Liver (tissue), 9 donors: ENCODE results near the gene CDIPT. TPM values are rescaled to one million over a fixed set of nuclear protein-coding genes. Genes with fewer than 3 reads are reported as not detected.

Source experiments
- DNase-seq: peaks from one replicate; pipeline ENCODE4 v3.0.0-alpha.2; 2017; ENCODE audit warnings: low spot score
- H3K27ac ChIP-seq, 2 donors: one replicate each; pipeline ENCODE4 v1.7.0; 2013; ENCODE audit warnings: inconsistent platforms in 2 of 2, low read length in 2 of 2, control low read depth in 1 of 2, low read depth in 1 of 2, mild to moderate bottlenecking in 1 of 2
- H3K27me3 ChIP-seq, 4 donors: one replicate each; pipeline versions ENCODE4 v1.6.1 to v1.7.0; 2013; ENCODE audit warnings: low read length in 3 of 4, inconsistent platforms in 1 of 4, mild to moderate bottlenecking in 1 of 4, moderate library complexity in 1 of 4; ENCODE audit not compliant: control insufficient read depth in 4 of 4, insufficient read depth in 4 of 4
- H3K36me3 ChIP-seq, 4 donors: one replicate each; pipeline versions ENCODE4 v1.6.1 to v1.7.0; 2013; ENCODE audit warnings: low read length in 3 of 4, mild to moderate bottlenecking in 3 of 4, low read depth in 1 of 4, moderate library complexity in 1 of 4; ENCODE audit not compliant: control insufficient read depth in 4 of 4, insufficient read depth in 3 of 4
- H3K4me1 ChIP-seq, 4 donors: one replicate each; pipeline versions ENCODE4 v1.6.1 to v1.7.0; 2013; ENCODE audit warnings: low read length in 3 of 4, mild to moderate bottlenecking in 3 of 4, moderate library complexity in 1 of 4; ENCODE audit not compliant: control insufficient read depth in 4 of 4, insufficient read depth in 4 of 4
- H3K4me3 ChIP-seq, 3 donors: one replicate each; pipeline versions ENCODE4 v1.6.1 to v1.7.0; 2013; ENCODE audit warnings: low read length in 3 of 3, control low read depth in 1 of 3, low read depth in 1 of 3, mild to moderate bottlenecking in 1 of 3
- H3K9ac ChIP-seq, 2 donors: one replicate each; pipeline ENCODE4 v1.7.0; 2013; ENCODE audit warnings: low read length in 2 of 2, mild to moderate bottlenecking in 2 of 2, moderate library complexity in 2 of 2, control low read depth in 1 of 2, low read depth in 1 of 2
- H3K9me3 ChIP-seq, 4 donors: one replicate each; pipeline versions ENCODE4 v1.6.1 to v1.7.0; 2013; ENCODE audit warnings: low read length in 3 of 4; ENCODE audit not compliant: control insufficient read depth in 4 of 4
- FOXA1 ChIP-seq: IDR thresholded peaks from 2 replicates; pipeline ENCODE4 v1.6.1; 2016; ENCODE audit warnings: antibody characterized with exemption
- FOXA2 ChIP-seq: IDR thresholded peaks from 2 replicates; pipeline ENCODE4 v1.6.1; 2016; ENCODE audit warnings: antibody characterized with exemption
- GABPA ChIP-seq, 2 donors: IDR thresholded peaks in 1 of 2; conservative IDR thresholded peaks in 1 of 2; 2 replicates each; pipeline ENCODE4 v1.6.1; 2016; ENCODE audit warnings: antibody characterized with exemption in 2 of 2, mild to moderate bottlenecking in 1 of 2, moderate library complexity in 1 of 2
- HNF4A ChIP-seq, 2 donors: conservative IDR thresholded peaks; 2 replicates each; pipeline ENCODE4 v1.6.1; 2016; ENCODE audit warnings: antibody characterized with exemption in 2 of 2, mild to moderate bottlenecking in 2 of 2
- HNF4G ChIP-seq: IDR thresholded peaks from 2 replicates; pipeline ENCODE4 v1.6.1; 2016; ENCODE audit warnings: antibody characterized with exemption
- JUND ChIP-seq, 2 donors: IDR thresholded peaks; 2 replicates each; pipeline ENCODE4 v1.6.1; 2016; ENCODE audit warnings: antibody characterized with exemption in 2 of 2
- MAX ChIP-seq: IDR thresholded peaks from 2 replicates; pipeline ENCODE4 v1.6.1; 2016; ENCODE audit warnings: antibody characterized with exemption
- NR2F2 ChIP-seq: IDR thresholded peaks from 2 replicates; pipeline ENCODE4 v1.6.1; 2016; ENCODE audit warnings: antibody characterized with exemption
- RAD21 ChIP-seq, 2 donors: IDR thresholded peaks; 2 replicates each; pipeline ENCODE4 v1.6.1; 2016; ENCODE audit warnings: antibody characterized with exemption in 2 of 2, mild to moderate bottlenecking in 2 of 2
- REST ChIP-seq: IDR thresholded peaks from 2 replicates; pipeline ENCODE4 v1.6.1; 2016; ENCODE audit warnings: antibody characterized with exemption, mild to moderate bottlenecking
- RXRA ChIP-seq, 2 donors: IDR thresholded peaks; 2 replicates each; pipeline ENCODE4 v1.6.1; 2017 to 2018; ENCODE audit warnings: antibody characterized with exemption in 2 of 2, mild to moderate bottlenecking in 1 of 2
- SP1 ChIP-seq: IDR thresholded peaks from 2 replicates; pipeline ENCODE4 v1.6.1; 2018; ENCODE audit warnings: antibody characterized with exemption, mild to moderate bottlenecking
- TAF1 ChIP-seq: conservative IDR thresholded peaks from 2 replicates; pipeline ENCODE4 v1.6.1; 2016; ENCODE audit warnings: antibody characterized with exemption, mild to moderate bottlenecking
- ZBTB33 ChIP-seq: IDR thresholded peaks from 2 replicates; pipeline ENCODE4 v1.6.1; 2016; ENCODE audit warnings: antibody characterized with exemption
- WGBS: extraction: QIAGEN DNeasy Blood & Tissue Kit; methylation state at CpG from one replicate; pipeline ENCODE4 v1.1.7; 2013; 5-methylcytosine and 5-hydroxymethylcytosine counted together
- polyA plus RNA-seq, 2 donors: library from polyadenylated mRNA; stranded (reverse) in 1 of 2; unstranded in 1 of 2; fragments of 200-250 nt in 1 of 2; fragments of >200 nt in 1 of 2; fragmentation: Nextera tagmentation in 1 of 2; extraction: Ambion mirVana in 1 of 2; gene quantifications; one replicate each; pipeline versions ENCODE4 v1.2.1 to v1.2.3, GENCODE V29; 2013 to 2015
- total RNA-seq, 2 donors: library from RNA; depleted of rRNA; stranded (reverse); fragments of >200 nt; gene quantifications; one replicate each; pipeline ENCODE4 v1.2.3, GENCODE V29; 2014
- donor health status: healthy.
- donor health status: healthy.
- donor health status: healthy.
- donor health status: healthy.
- donor health status: healthy.

The CDIPT gene
- total and polyA plus RNA-seq, 4 donors, result 31.4 to 102 (median 38.4) TPM

GRCh38 chr16:29877266-29877961, 14.4 kb upstream of the CDIPT start (continued):
- TF ChIP-seq ZBTB33 (no peak), TAF1 (no peak), MAX (no peak), GABPA (IDR thresholded peaks at IDR 0.05 in 1 of 2, conservative IDR thresholded peaks at IDR 0.05 in 1 of 2) (no peak), HNF4A (conservative IDR thresholded peaks at IDR 0.05) (no peak)

GRCh38 chr16:29876594-29877249, 13.7 kb upstream of the CDIPT start:
- Histone ChIP-seq H3K27me3 (peaks cover 0 to 2% (median 0%) of the 10 kb centered on the region in 4 donors), H3K4me3 (peak overlapping the region in 1 of 3 donors; percentile 6), H3K9me3 (no peaks in the 10 kb centered on the region), H3K27ac (no peak overlapping the region), H3K36me3 (no peaks in the 10 kb centered on the region), H3K4me1 (no peaks in the 10 kb centered on the region), H3K9ac (no peak overlapping the region)
- TF ChIP-seq RAD21 (IDR thresholded peaks at IDR 0.05) (no peak), FOXA2 (no peak), RXRA (IDR thresholded peaks at IDR 0.05) (no peak)
- 11% methylated on average over 45 of the region's 45 CpGs for WGBS
- no peak for DNase-seq

GRCh38 chr16:29876217-29876593, 13.2 kb upstream of the CDIPT start:
- Histone ChIP-seq H3K27ac (no peak overlapping the region), H3K36me3 (no peaks in the 10 kb centered on the region), H3K9ac (no peak overlapping the region), H3K4me3 (peak overlapping the region in 1 of 3 donors; percentile 6), H3K4me1 (no peaks in the 10 kb centered on the region), H3K9me3 (no peaks in the 10 kb centered on the region), H3K27me3 (peaks cover 0 to 2% (median 0%) of the 10 kb centered on the region in 4 donors)
- TF ChIP-seq GABPA (IDR thresholded peaks at IDR 0.05 in 1 of 2, conservative IDR thresholded peaks at IDR 0.05 in 1 of 2) (no peak), JUND (IDR thresholded peaks at IDR 0.05) (no peak), FOXA1 (no peak), HNF4G (no peak), NR2F2 (no peak), FOXA2 (no peak)
- 21% methylated on average over 18 of the region's 18 CpGs for WGBS
- DNase-seq, result no peak

- no peaks in the 10 kb centered on the region for H3K4me1 ChIP-seq
- H3K36me3 ChIP-seq, result no peaks in the 10 kb centered on the region
- H3K9ac ChIP-seq, result no peak overlapping the region
- H3K4me3 ChIP-seq, result no peak overlapping the region
- no peak for DNase-seq
- H3K27ac ChIP-seq, result no peak overlapping the region
- no peak for TF ChIP-seq SP1
- no peak for TF ChIP-seq MAX
- no peak for TF ChIP-seq REST
- no peak for TF ChIP-seq RXRA (IDR thresholded peaks at IDR 0.05)
- TF ChIP-seq ZBTB33, result no peak
- no peak for TF ChIP-seq FOXA2
- peaks cover 0 to 2% (median 0%) of the 10 kb centered on the region in 4 donors for H3K27me3 ChIP-seq
- 91% methylated on average over 6 of the region's 6 CpGs for WGBS
- H3K9me3 ChIP-seq, result no peaks in the 10 kb centered on the region
Observed at GRCh38 chr16:29875206-29875605, 12.2 kb upstream of the CDIPT start.
